AG09319 (cell line): ENCODE measurements around the gene BCKDHB.

Experiments
- DNase-seq: peaks from one replicate; pipeline ENCODE4 v3.0.0-alpha.2; 2010; ENCODE audit warnings: low read depth; ENCODE audit errors: extremely low read depth
- TF ChIP-seq, protein P1 (sequence below): IDR thresholded peaks from 2 replicates; pipeline ENCODE4 v1.5.1; 2011; ENCODE audit warnings: low read depth, mild to moderate bottlenecking, inconsistent platforms, low read length, moderate library complexity

Gene BCKDHB

DNA sequence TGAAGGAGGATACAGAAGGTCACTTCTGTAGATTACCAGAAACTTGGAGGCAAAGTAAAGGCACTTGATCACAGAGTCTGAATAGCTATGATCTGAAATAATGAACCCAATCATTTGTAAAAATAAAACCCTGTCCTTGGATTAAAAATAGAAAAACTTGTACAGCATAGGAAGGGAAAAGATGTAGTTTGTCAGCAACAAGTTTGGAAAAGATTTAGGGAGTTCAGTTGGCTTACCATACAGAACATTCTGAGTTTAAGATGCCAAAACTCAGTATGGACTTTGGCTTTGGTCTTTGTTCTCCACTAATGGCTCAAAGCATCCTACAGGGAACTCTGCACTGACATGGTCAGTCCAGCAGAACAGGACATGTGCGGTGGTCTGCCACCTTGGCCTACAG is 240.6 kb downstream of the BCKDHB start:
- no peak for DNase-seq
- TF ChIP-seq, protein P1, sequence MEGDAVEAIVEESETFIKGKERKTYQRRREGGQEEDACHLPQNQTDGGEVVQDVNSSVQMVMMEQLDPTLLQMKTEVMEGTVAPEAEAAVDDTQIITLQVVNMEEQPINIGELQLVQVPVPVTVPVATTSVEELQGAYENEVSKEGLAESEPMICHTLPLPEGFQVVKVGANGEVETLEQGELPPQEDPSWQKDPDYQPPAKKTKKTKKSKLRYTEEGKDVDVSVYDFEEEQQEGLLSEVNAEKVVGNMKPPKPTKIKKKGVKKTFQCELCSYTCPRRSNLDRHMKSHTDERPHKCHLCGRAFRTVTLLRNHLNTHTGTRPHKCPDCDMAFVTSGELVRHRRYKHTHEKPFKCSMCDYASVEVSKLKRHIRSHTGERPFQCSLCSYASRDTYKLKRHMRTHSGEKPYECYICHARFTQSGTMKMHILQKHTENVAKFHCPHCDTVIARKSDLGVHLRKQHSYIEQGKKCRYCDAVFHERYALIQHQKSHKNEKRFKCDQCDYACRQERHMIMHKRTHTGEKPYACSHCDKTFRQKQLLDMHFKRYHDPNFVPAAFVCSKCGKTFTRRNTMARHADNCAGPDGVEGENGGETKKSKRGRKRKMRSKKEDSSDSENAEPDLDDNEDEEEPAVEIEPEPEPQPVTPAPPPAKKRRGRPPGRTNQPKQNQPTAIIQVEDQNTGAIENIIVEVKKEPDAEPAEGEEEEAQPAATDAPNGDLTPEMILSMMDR: no peak

DNA sequence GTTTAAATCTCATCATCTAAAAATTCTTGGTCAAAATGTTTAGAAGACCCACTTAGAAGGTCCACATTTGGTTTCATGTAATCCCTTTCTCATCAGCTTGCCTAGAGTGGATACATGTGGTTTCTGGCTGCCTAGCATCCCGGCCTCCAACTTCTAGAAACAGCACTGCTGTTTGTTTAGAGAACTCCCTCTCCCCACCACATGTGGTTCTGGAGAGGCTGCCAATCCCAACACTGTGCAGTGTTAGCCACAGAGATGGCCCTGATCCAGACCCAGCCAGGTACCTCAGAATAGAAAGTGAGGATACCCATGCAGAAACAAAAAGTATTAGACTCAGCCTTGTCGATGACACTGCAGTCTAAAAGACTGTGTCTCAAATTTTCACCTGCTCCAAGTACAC is 241.8 kb downstream of the BCKDHB start:
- TF ChIP-seq, protein P1: no peak
- DNase-seq: no peak

DNA sequence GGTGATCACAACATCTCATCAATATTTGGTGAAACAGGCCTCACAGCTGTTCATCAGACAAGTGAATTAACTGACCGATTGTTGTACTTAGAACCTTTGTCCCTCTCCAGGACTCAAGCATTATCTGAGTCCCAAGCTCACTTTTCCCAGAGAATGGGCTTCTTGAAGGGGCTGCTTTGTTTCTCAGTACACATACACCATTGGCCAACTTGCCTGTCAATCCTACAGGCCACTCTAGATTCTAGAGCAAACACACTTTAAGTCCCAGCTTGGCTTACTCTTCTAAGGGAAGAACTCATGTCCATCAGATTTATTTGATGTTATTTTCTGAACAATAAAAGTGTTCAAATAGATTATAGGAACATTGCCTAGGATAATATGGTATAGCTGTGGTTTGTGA is 249.5 kb downstream of the BCKDHB start:
- TF ChIP-seq, protein P1: no peak

DNA sequence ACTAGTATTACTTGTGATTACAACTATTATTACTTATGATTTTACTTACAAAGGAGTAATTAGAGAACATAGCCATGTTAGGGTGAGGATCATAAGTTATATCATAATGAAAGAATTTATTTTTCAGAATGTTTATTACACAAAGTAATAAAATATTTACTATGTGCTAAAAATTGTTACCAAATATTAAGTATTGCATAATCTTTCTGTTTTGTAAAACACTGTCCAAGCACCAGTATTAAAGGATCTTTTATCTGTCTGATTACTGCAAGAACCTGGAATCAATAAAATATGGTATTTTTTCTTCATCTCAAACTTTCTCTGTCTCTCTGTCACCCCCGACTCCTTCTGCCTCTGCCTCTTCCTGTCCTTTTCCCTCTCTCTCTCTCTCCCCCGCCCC is 250.1 kb downstream of the BCKDHB start:
- DNase-seq: no peak
- TF ChIP-seq, protein P1: no peak

More for the DNA sequence above, 249.5 kb downstream of the BCKDHB start:
- DNase-seq: no peak

DNA sequence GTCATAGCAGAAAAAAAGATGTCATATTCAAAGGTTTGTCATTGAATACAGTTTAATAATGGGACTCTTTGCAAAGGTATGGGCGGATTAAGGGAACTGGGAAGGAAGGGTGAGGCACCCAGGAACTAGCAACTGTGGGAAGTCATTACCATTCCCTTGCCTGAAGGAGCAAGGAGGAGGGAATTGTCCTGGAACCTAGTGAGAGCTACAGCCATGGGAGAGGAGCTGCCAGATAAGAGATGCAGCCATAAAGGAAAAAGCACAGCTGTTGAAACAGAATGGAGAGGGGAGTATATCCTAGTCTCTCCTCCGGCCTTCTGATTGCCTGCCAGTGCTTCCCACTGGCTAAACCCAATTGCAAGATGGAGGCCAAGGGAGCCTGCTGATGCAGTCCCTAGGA is 250.6 kb downstream of the BCKDHB start:
- TF ChIP-seq, protein P1: no peak
- DNase-seq: no peak

DNA sequence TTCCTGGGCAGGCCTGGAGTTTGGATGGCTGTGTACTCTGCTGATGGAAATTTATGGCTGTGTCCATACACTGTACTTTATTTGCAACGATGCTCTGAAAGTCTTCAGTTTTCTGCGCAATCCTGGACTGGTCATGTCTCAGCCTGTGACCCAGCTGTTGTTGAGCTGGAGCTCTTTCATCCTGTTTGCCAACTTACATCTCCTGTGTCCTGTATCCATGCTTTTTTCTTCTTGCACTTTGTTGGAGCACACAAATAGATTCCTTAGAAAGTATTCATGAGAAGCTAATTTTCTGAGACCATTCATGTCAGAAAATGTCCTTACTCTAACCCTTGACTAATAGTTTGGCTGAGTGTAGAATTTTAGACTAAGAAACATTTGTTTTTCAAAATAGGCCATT is 251.2 kb downstream of the BCKDHB start:
- no peak for DNase-seq
- TF ChIP-seq, protein P1: no peak

DNA sequence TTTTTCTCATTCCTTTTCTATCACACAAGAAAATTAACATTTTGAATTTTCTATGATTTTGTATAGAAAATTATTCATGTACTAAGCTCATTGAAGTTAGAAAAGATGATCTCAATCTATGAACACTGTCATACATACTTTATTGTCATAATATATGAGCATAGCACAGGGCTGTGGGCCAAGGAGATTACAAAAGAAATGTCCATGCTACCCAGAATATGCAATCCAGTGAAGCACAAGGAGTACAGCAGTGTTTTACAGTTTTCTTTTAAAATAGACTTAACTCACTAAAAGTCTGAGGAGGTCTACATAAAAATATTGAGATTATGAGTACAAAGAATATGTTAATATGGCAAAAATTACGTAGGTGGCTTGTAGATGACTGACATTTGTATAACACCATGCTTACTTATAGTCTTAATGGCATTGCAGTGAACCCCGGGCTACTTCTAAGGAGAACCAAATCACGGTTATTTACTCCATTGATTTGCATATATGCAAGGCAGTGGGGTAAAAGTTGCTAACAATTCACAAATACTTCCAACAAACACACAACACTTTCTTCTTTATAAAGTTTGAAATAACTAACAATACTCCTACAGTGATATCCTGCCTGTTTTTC is 257.1 kb downstream of the BCKDHB start:
- no peak for DNase-seq
- TF ChIP-seq, protein P1: no peak
